ENCODE data around the gene SLC17A9.
"Not testable (repeated sequence)": the region's sequence is repeated elsewhere in the genome, so short reads cannot be mapped to it uniquely, and the experiment has no call there.

SLC17A9 gene

GRCh38 chr20:62957136-62958117 lies 4.9 kb downstream of the SLC17A9 start:
- no peak for DNase-seq (ENCODE audit: low spot score)

DNA sequence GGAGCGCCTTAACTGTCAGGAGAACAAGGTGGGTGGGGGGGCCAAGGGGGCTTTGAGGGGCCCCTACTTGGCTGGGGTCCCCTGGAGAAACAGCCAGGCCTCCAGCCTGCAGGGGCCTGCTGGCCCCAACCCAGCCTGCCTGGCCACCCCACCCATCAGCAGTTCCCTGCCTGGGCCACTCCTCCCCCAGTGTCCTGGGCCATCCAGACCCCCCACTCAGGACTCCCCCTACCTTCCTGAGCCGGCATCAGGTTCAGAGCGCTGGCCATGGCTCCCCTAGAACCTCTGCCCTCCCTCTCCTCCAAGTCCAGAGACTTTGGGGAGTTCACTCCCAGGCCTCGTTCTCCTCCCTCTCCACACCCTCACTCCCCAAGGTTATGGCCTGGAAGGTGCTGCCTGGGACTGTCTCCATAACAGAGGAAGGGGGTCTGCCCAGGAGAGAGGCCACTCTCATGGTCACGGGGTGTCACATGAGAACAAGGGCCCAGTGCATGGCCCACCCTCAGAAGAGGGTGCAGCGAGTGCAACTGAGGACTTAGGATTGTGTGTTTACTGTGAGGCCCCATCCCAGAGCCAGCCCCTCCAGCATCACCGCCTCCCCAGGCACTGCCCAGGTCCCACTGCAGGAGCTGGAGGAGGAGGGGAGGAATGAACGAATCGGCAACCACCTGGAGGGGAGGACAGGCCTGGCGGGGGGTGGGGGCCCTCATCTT lies 6.0 kb downstream of the SLC17A9 start:
- DNase-seq (ENCODE audit: low spot score), result no peak

- no peak for DNase-seq (ENCODE audit: low spot score)
These were observed 6.8 kb downstream of the SLC17A9 start for GRCh38 chr20:62959101-62959971.

- DNase-seq (ENCODE audit: low spot score), result no peak
These were observed 7.5 kb downstream of the SLC17A9 start for GRCh38 chr20:62959998-62960436.

GRCh38 chr20:62960446-62961309 lies 8.2 kb downstream of the SLC17A9 start:
- DNase-seq (ENCODE audit: low spot score), result not testable (repeated sequence)

DNA sequence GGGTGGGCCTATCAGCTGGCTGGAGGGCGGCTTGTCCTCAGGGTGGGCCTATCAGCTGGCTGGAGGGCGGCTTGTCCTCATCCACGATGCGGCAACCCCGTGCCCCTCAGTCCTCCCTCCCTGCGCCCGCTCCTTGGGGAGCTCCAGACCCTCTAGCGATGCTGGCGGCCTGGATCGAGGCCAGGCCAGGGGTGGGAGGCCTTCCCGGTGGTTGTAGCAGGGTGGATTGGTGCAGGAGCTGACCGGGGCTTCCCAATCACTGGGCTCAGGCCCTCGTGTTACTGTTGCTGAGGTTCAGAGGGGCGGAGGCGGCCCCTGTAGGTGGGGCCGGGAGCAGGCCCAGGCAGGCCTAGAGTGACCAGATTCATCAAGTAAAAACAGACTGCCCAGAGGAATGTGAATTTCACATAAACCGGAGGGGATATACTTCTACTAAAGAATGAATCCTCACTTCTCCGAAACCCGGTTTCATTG lies 8.8 kb downstream of the SLC17A9 start:
- DNase-seq (ENCODE audit: low spot score), result no peak

GRCh38 chr20:62961799-62962198 lies 9.3 kb downstream of the SLC17A9 start:
- no peak for DNase-seq (ENCODE audit: low spot score)

DNA sequence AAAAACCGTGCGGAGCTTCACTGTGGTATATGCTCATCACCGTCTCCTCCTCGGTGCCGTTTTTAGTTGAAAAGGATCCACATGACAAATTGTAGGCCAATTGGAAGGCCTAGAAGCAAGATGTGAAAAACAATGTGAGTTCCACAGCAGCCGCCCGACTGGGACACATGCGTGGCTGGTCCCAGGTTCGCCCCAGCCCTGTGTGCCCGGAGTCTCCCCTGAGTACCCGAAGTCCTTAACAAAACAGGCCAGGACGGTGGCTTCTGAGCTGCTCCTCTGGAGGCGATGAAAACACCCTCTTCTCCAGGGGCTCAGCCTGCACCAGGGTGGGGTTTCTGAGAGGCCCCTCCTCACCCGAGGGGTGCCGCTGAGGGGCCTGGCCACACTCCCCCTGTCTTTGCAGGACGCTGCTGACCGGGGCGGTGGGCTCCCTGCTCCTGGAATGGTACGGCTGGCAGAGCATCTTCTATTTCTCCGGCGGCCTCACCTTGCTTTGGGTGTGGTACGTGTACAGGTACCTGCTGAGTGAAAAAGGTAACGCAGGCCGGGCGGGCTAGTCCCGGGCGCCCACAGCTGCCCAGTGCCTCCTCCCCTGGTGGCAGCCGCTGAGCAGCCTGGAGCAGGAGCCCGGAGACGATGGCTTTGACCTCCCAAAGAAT lies 9.8 kb downstream of the SLC17A9 start:
- no peak for DNase-seq (ENCODE audit: low spot score)

- DNase-seq (ENCODE audit: low spot score), result no peak
These were observed 10.5 kb downstream of the SLC17A9 start for GRCh38 chr20:62962891-62963613.

DNA sequence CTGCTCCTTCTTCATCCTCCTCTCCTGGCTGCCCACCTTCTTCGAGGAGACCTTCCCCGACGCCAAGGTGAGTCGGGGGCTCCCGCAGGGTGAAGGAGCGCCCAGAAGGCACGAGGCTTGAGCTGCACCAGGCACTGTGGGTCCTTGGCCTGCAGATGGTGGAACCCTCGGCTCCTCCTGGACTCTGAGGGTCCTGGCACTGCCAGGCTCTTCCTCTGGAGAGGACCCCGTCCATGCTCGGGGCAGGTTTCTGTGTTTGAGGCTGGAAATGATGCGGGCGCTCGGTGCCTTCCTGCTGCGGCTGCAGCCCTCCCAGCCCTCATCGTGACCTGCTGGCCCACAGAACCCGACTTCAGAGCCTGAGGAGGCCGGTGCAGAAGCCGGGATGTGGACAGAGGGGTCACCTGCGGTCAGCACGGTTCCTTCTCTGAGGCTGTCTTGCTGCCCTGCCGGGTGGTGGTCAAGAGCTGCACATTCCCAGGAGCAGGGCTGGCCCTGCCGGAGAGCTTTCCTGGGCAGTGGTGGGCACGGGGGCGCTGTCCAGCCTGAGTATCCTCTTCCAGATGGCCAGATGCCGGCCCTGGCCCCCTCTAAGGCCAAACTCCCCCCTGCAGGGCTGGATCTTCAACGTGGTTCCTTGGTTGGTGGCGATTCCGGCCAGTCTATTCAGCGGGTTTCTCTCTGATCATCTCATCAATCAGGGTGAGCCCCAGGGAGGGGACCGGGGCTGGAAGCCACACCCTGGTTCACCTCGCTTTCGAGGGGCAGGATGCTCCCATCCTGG lies 11.3 kb downstream of the SLC17A9 start:
- DNase-seq (ENCODE audit: low spot score), result no peak

- no peak for DNase-seq (ENCODE audit: low spot score)
These were observed 12.2 kb downstream of the SLC17A9 start for GRCh38 chr20:62964700-62965099.

DNA sequence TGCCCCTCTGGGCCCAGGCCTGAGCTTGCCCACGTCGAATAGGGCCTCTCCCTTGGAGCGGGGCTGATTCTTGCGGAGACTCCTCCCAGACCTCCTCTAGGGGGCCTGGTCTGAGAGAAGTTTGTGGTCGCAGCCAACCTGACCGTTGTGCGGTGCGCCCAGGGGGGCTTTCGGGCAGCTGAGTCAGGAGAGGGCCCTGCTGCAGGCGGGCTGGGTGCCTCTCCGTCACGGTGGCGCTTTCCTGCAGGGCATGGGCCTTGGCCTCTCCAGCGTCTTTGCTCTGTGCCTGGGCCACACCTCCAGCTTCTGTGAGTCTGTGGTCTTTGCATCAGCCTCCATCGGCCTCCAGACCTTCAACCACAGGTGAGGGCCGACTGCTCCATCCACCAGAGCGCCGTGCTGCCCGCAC lies 12.9 kb downstream of the SLC17A9 start:
- DNase-seq (ENCODE audit: low spot score), result no peak

- DNase-seq (ENCODE audit: low spot score), result no peak
These were observed 14.0 kb downstream of the SLC17A9 start for GRCh38 chr20:62966212-62967148.

DNA sequence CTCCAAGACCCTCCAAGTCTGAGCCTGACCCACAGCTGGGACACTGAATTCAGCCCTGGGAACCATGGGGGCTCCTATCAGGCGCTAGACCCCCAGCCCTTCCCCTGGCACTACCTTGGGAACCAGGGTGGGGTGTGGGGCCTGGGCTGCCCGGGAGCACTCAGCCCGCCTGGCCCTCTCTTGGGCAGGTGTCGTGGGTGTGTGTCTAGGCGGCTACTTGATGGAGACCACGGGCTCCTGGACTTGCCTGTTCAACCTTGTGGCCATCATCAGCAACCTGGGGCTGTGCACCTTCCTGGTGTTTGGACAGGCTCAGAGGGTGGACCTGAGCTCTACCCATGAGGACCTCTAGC lies 14.6 kb downstream of the SLC17A9 start:
- no peak for DNase-seq (ENCODE audit: low spot score)

DNA sequence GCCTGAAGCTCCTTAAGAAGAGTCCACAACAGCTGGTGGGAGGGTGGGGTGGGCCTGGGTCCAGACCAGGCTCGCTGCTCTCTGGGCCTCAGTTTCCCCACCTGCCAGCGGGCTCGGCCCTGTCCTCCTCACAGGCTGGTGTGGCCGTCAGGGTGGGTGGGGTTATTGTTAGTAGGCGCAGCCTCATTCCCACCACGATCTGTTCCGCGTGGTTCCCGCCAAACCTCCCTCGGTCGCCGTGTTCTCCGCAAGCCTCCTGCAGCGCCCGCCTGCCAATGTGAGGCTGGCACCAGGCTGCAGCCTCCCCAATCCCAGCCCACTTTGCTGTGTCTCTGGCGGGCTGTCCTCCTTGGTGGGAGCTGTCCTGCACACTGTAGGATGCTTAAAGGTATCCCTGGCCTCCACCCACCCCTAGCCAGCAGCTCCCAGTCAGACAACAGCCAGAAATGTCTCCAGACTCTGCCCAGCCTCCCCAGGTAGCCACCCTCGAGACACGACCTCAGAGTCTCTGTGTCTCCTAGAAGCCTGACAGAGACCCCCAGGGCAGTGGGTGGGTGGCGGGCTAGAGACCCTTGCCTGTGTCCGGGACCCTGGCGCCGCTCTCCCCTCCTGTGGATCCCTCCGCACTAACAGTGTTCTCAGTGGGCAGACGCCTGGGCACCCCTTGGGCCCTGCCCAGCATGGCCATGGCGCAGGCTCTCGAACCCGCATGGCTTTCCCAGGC lies 15.3 kb downstream of the SLC17A9 start:
- no peak for DNase-seq (ENCODE audit: low spot score)

- DNase-seq (ENCODE audit: low spot score), result no peak
These were observed 16.1 kb downstream of the SLC17A9 start for GRCh38 chr20:62968378-62969178.
